Measurements from ENCODE around the gene C1orf50. TPM values are rescaled to one million over a fixed set of nuclear protein-coding genes. Genes with fewer than 3 reads are reported as not detected.
A peak's percentile ranks its signal among the peaks of the same experiment; 100 is the strongest.

Gene C1orf50
- total and polyA plus RNA-seq, 2 donors (not counting 3 experiments of a cell fraction or from before 2014, with no cell fraction given) = 4.8 to 7.4 TPM

- H3K4me1 ChIP-seq (ENCODE audit: control insufficient read depth, extremely low read depth, insufficient read depth, low read length) = no peaks in the 10 kb centered on the region
- H3K9me3 ChIP-seq (replicated peaks; ENCODE audit: control insufficient read depth, insufficient read depth, low read length) = no peaks in the 10 kb centered on the region
- DNase-seq (ENCODE audit: low read depth, low spot score) = no peak
- peaks cover 2% of the 10 kb centered on the region for H3K9me1 ChIP-seq (replicated peaks; ENCODE audit: control insufficient read depth, extremely low read depth, insufficient read depth, low read length)
- H4K20me1 ChIP-seq (replicated peaks; ENCODE audit: control insufficient read depth, extremely low read depth, insufficient read depth, low read length) = no peaks in the 10 kb centered on the region
- no TSS peak for BruUV-seq (replicated peaks)
- dilution Hi-C loops (cut with MboI; ENCODE audit: extremely low pct_ligation_motif_present, low sequenced_read_pairs) = no loop called here
- H3K36me3 ChIP-seq (ENCODE audit: control insufficient read depth in 2 of 2, extremely low read depth in 1 of 2, insufficient read depth in 2 of 2, low read length in 2 of 2) = no peaks in the 10 kb centered on the region
- peak overlapping the region; percentile 28 for H2AFZ ChIP-seq (ENCODE audit: low read depth, low read length)
- H3K9ac ChIP-seq (replicated peaks; ENCODE audit: extremely low read depth, insufficient read depth, low read length) = no peak overlapping the region
- no peak overlapping the region for H3K27ac ChIP-seq (ENCODE audit: insufficient read depth, low read depth, low read length)
- TF ChIP-seq MYC (IDR thresholded peaks at IDR 0.05; ENCODE audit: low read depth, low read length) = no peak
- TF ChIP-seq CTCF (IDR thresholded peaks at IDR 0.05; ENCODE audit: extremely low read depth in 1 of 2, insufficient read depth in 1 of 2, low read depth in 1 of 2, low read length in 2 of 2) = no peak
- TF ChIP-seq FOS (IDR thresholded peaks at IDR 0.05; ENCODE audit: borderline replicate concordance, insufficient read depth, low read length) = no peak
- no peak for TF ChIP-seq POLR2AphosphoS5 (IDR thresholded peaks at IDR 0.05; ENCODE audit: insufficient read depth, low read depth, low read length)
- TF ChIP-seq POLR2A (IDR thresholded peaks at IDR 0.05; ENCODE audit: low read depth, low read length) = no peak
- TF ChIP-seq EZH2 (IDR thresholded peaks at IDR 0.05; ENCODE audit: borderline replicate concordance, low read depth, low read length, severe bottlenecking) = no peak
- TF ChIP-seq JUN (IDR thresholded peaks at IDR 0.05; ENCODE audit: borderline replicate concordance, insufficient read depth, insufficient read length, low read depth) = no peak
- TF ChIP-seq MAX (IDR thresholded peaks at IDR 0.05; ENCODE audit: insufficient read depth, insufficient read length) = no peak
- no peak for TF ChIP-seq GATA2 (IDR thresholded peaks at IDR 0.05; ENCODE audit: insufficient read depth, insufficient read length, low read depth, low read length)
- no peak overlapping the region for H3K4me3 ChIP-seq (replicated peaks in 1 of 3; ENCODE audit: insufficient read depth in 1 of 3, low read depth in 1 of 3, low read length in 3 of 3)
- no peak for FAIRE-seq
- H3K79me2 ChIP-seq (ENCODE audit: control insufficient read depth, insufficient read depth, low read length) = no peaks in the 10 kb centered on the region
- intact Hi-C loops (cut with micrococcal nuclease) = no loop called here
- no peak overlapping the region for H3K4me2 ChIP-seq (ENCODE audit: insufficient read depth, low read length)
- POLR2A ChIA-PET = no interaction called here
- CTCF ChIA-PET = interaction anchor here (0.9 to 1.3 kb wide), 3 partner anchors 21 to 59 kb away, joined by 4 to 5 read pairs (median 4); partner anchors contain the start of gene ZNF691
- H3K27me3 ChIP-seq (ENCODE audit: control insufficient read depth in 2 of 2, insufficient read depth in 2 of 2, low read length in 2 of 2) = no peaks in the 10 kb centered on the region
Measured at GRCh38 chr1:42825036-42825851, 58.2 kb downstream of the C1orf50 start.

Other genes starting within 250 kb of the C1orf50 start
- 49.3 and 52.1 TPM in 2 replicates for gene PPIH, start 108.8 kb upstream of the C1orf50 start, total RNA-seq
- gene PPIH, start 108.8 kb upstream of the C1orf50 start, polyA plus RNA-seq = 40.0 and 55.2 TPM in 2 replicates
- gene YBX1, start 84.8 kb upstream of the C1orf50 start, total RNA-seq = 783 and 829 TPM in 2 replicates
- gene YBX1, start 84.8 kb upstream of the C1orf50 start, polyA plus RNA-seq = 271 and 430 TPM in 2 replicates
- not detected in 2 replicates for gene CLDN19, start 27.0 kb upstream of the C1orf50 start, total RNA-seq
- not detected in 2 replicates for gene CLDN19, start 27.0 kb upstream of the C1orf50 start, polyA plus RNA-seq
- gene P3H1, start 221 bp upstream of the C1orf50 start, total RNA-seq = 136 and 146 TPM in 2 replicates
- 194 and 246 TPM in 2 replicates for gene P3H1, start 221 bp upstream of the C1orf50 start, polyA plus RNA-seq
- gene TMEM269, start 17.7 kb downstream of the C1orf50 start, total RNA-seq = not detected in 2 replicates
- gene TMEM269, start 17.7 kb downstream of the C1orf50 start, polyA plus RNA-seq = 0.03 TPM in 1 of 2 replicates, not detected in the other
- gene ERMAP, start 49.9 kb downstream of the C1orf50 start, total RNA-seq = 7.8 and 7.9 TPM in 2 replicates
- gene ERMAP, start 49.9 kb downstream of the C1orf50 start, polyA plus RNA-seq = 6.7 and 8.6 TPM in 2 replicates
- gene SVBP, start 50.1 kb downstream of the C1orf50 start, total RNA-seq = 24.1 and 24.7 TPM in 2 replicates
- gene SVBP, start 50.1 kb downstream of the C1orf50 start, polyA plus RNA-seq = 15.1 and 18.1 TPM in 2 replicates
- gene ZNF691, start 79.4 kb downstream of the C1orf50 start, total RNA-seq = 6.6 and 7.4 TPM in 2 replicates
- 6.9 TPM in 2 replicates for gene ZNF691, start 79.4 kb downstream of the C1orf50 start, polyA plus RNA-seq
- gene SLC2A1, start 191.6 kb downstream of the C1orf50 start, total RNA-seq = 38.7 and 42.2 TPM in 2 replicates
- 46.5 and 52.5 TPM in 2 replicates for gene SLC2A1, start 191.6 kb downstream of the C1orf50 start, polyA plus RNA-seq

All from endothelial cell of umbilical vein (primary cell).